ENCODE measurements around the gene TPI1. TPM values are rescaled to one million over a fixed set of nuclear protein-coding genes. Genes with fewer than 3 reads are reported as not detected.
"Not testable (repeated sequence)": the region's sequence is repeated elsewhere in the genome, so short reads cannot be mapped to it uniquely, and the experiment has no call there.

The TPI1 gene
- total RNA-seq, 4 donors from 2014 or later, result 265 to 558 (median 432) TPM

- intact Hi-C loops (cut with DNase I; ENCODE audit: low total_unique reads), result no loop called here
- H3K4me3 ChIP-seq (ENCODE audit: low read depth, poor library complexity, severe bottlenecking), result no peak overlapping the region
- no peak for TF ChIP-seq CTCF (IDR thresholded peaks at IDR 0.05)
- no peak for TF ChIP-seq POLR2A (IDR thresholded peaks at IDR 0.05)
- 67 to 72% methylated on average over 19 of the region's 19 CpGs for WGBS, 2 donors
- no peak for DNase-seq (ENCODE audit: low spot score in 2 of 2)
Measured at GRCh38 chr12:6866163-6866919, 990 bp upstream of the TPI1 start.

- no peak overlapping the region for H3K4me3 ChIP-seq (ENCODE audit: low read depth, poor library complexity, severe bottlenecking)
- no peak for TF ChIP-seq CTCF (IDR thresholded peaks at IDR 0.05)
- no peak for TF ChIP-seq POLR2A (IDR thresholded peaks at IDR 0.05)
- DNase-seq (ENCODE audit: low spot score in 2 of 2), result peak; percentile 77 to 97
- WGBS, 2 donors, result 1 to 3% methylated on average over 16 to 32 of the region's 33 CpGs
- intact Hi-C loops (cut with DNase I; ENCODE audit: low total_unique reads), result no loop called here
Measured at GRCh38 chr12:6866920-6867412, 365 bp upstream of the TPI1 start.

- no peak for DNase-seq (ENCODE audit: low spot score in 2 of 2)
- peak overlapping the region; percentile 72 for H3K4me3 ChIP-seq (ENCODE audit: low read depth, poor library complexity, severe bottlenecking)
- no peak for TF ChIP-seq POLR2A (IDR thresholded peaks at IDR 0.05)
- no peak for TF ChIP-seq CTCF (IDR thresholded peaks at IDR 0.05)
- WGBS, 2 donors, result 9 to 13% methylated on average over 22 of the region's 22 CpGs
- intact Hi-C loops (cut with DNase I; ENCODE audit: low total_unique reads), result no loop called here
Measured at GRCh38 chr12:6868211-6869048, 1.1 kb downstream of the TPI1 start.

GRCh38 chr12:6869049-6870021 is 2.0 kb downstream of the TPI1 start:
- peak; percentile 81 to 95 for DNase-seq (ENCODE audit: low spot score in 2 of 2)
- no peak overlapping the region for H3K4me3 ChIP-seq (ENCODE audit: low read depth, poor library complexity, severe bottlenecking)
- TF ChIP-seq POLR2A (IDR thresholded peaks at IDR 0.05) (no peak), CTCF (IDR thresholded peaks at IDR 0.05) (peak in 1 of 3 donors; percentile 82)
- intact Hi-C loops (cut with DNase I; ENCODE audit: low total_unique reads), result loop anchor here (10.0 kb wide), 1 partner anchor 95 kb away; no protein-coding TSS in a partner anchor
- WGBS, 2 donors, result 32 to 33% methylated on average over 12 of the region's 12 CpGs

GRCh38 chr12:6870304-6870703 is 3.0 kb downstream of the TPI1 start:
- intact Hi-C loops (cut with DNase I; ENCODE audit: low total_unique reads), result loop anchor here (10.0 kb wide), 1 partner anchor 94 kb away; no protein-coding TSS in a partner anchor
- WGBS, 2 donors, result 52 to 53% methylated on average over 4 of the region's 4 CpGs
- H3K4me3 ChIP-seq (ENCODE audit: low read depth, poor library complexity, severe bottlenecking); DNase-seq (ENCODE audit: low spot score in 2 of 2): not testable (repeated sequence)

All from lower leg skin (tissue), 4 donors.